ENCODE measurements around the gene CLK3.
"Not testable (repeated sequence)": the region's sequence is repeated elsewhere in the genome, so short reads cannot be mapped to it uniquely, and the experiment has no call there.

The CLK3 gene

GRCh38 chr15:74621936-74622335 lies 6.3 kb downstream of the CLK3 start:
- DNase-seq = no peak

- DNase-seq = no peak
Observed at GRCh38 chr15:74622758-74623157, 7.1 kb downstream of the CLK3 start.

GRCh38 chr15:74624020-74624602 lies 8.5 kb downstream of the CLK3 start:
- DNase-seq = no peak

GRCh38 chr15:74625693-74626092 lies 10.1 kb downstream of the CLK3 start:
- no peak for DNase-seq

GRCh38 chr15:74626336-74626735 lies 10.7 kb downstream of the CLK3 start:
- no peak for DNase-seq

GRCh38 chr15:74626752-74627692 lies 11.4 kb downstream of the CLK3 start:
- no peak for DNase-seq

- no peak for DNase-seq
Observed at GRCh38 chr15:74627766-74628165, 12.1 kb downstream of the CLK3 start.

- no peak for DNase-seq
Observed at GRCh38 chr15:74628199-74628598, 12.6 kb downstream of the CLK3 start.

- no peak for DNase-seq
Observed at GRCh38 chr15:74628949-74629348, 13.3 kb downstream of the CLK3 start.

GRCh38 chr15:74629696-74630095 lies 14.1 kb downstream of the CLK3 start:
- not testable (repeated sequence) for DNase-seq

GRCh38 chr15:74630284-74631086 lies 14.8 kb downstream of the CLK3 start:
- DNase-seq = no peak

- DNase-seq = no peak
Observed at GRCh38 chr15:74631087-74631385, 15.4 kb downstream of the CLK3 start.

GRCh38 chr15:74631408-74631807 lies 15.8 kb downstream of the CLK3 start:
- no peak for DNase-seq

- DNase-seq = no peak
Observed at GRCh38 chr15:74631935-74632560, 16.4 kb downstream of the CLK3 start.

GRCh38 chr15:74632601-74633000 lies 17.0 kb downstream of the CLK3 start:
- DNase-seq = no peak

GRCh38 chr15:74633781-74634180 lies 18.1 kb downstream of the CLK3 start:
- DNase-seq = no peak

- DNase-seq = peak; percentile 34
Observed at GRCh38 chr15:74635228-74635627, 19.6 kb downstream of the CLK3 start.

GRCh38 chr15:74636984-74637383 lies 21.3 kb downstream of the CLK3 start:
- DNase-seq = no peak

GRCh38 chr15:74641151-74641550 lies 25.5 kb downstream of the CLK3 start:
- no peak for DNase-seq

GRCh38 chr15:74642348-74642733 lies 26.7 kb downstream of the CLK3 start:
- DNase-seq = no peak

- no peak for DNase-seq
Observed at GRCh38 chr15:74642734-74643664, 27.4 kb downstream of the CLK3 start.

GRCh38 chr15:74643665-74644204 lies 28.1 kb downstream of the CLK3 start:
- no peak for DNase-seq
